Activated CD4-positive, alpha-beta T cell treated with anti-CD3 and anti-CD28 coated beads, Interleukin-2, amount 10 ng/mL, durations not matched to agents 7 days and 5 days (primary cell): ENCODE data around the gene RPS19BP1. TPM values are rescaled to one million over a fixed set of nuclear protein-coding genes. Genes with fewer than 3 reads are reported as not detected.

Experiments used
- CTCF ChIA-PET: fragments of 350-600 bp; sonication (Branson Sonifier 250); formaldehyde crosslinking; loops from one replicate; lab custom pipeline; 2021; ENCODE audit warnings: antibody characterized with exemption; lab: Charles Lee
- POLR2A ChIA-PET: fragments of 350-600 bp; sonication (Branson Sonifier 250); formaldehyde crosslinking; loops from one replicate; lab custom pipeline; 2021; ENCODE audit warnings: antibody characterized with exemption; lab: Charles Lee
- DNase-seq: peaks from one replicate; pipeline ENCODE4 v3.0.0-alpha.2; 2020
- H3K27ac Mint-ChIP-seq: one replicate; pipeline ENCODE4 v1.8.0; 2021; ENCODE audit warnings: mild to moderate bottlenecking, moderate library complexity, mixed read lengths
- H3K27me3 Mint-ChIP-seq: one replicate; pipeline ENCODE4 v1.8.0; 2021; ENCODE audit warnings: mixed read lengths
- H3K36me3 Mint-ChIP-seq: one replicate; pipeline ENCODE4 v1.8.0; 2021; ENCODE audit warnings: low read depth, mixed read lengths
- H3K4me1 Mint-ChIP-seq: one replicate; pipeline ENCODE4 v1.8.0; 2021; ENCODE audit warnings: mixed read lengths
- H3K4me3 Mint-ChIP-seq: one replicate; pipeline ENCODE4 v1.8.0; 2021; ENCODE audit warnings: mild to moderate bottlenecking, moderate library complexity, mixed read lengths
- H3K9me3 Mint-ChIP-seq: one replicate; pipeline ENCODE4 v1.8.0; 2021; ENCODE audit warnings: mixed read lengths
- total RNA-seq, 2 experiments: library from RNA; stranded (reverse); gene quantifications; one replicate each; pipeline ENCODE4 v1.2.3, GENCODE V29; 2021

RPS19BP1 gene
- total RNA-seq, 2 experiments from 2014 or later, result 51.8 to 69.3 TPM

GRCh38 chr22:39491696-39492095 is 40.9 kb downstream of the RPS19BP1 start:
- Mint-ChIP-seq H3K27ac (no peak overlapping the region), H3K4me3 (no peak overlapping the region), H3K36me3 (peaks cover 5% of the 10 kb centered on the region), H3K27me3 (no peaks in the 10 kb centered on the region), H3K4me1 (peaks cover 28% of the 10 kb centered on the region), H3K9me3 (no peaks in the 10 kb centered on the region)
- ChIA-PET CTCF (interaction anchor here (1.0 to 13.6 kb wide), 5 partner anchors 21 to 142 kb away, joined by 3 to 216 read pairs (median 4); partner anchors contain the start of genes RPS19BP1 and SYNGR1), POLR2A (no interaction called here)
- no peak for DNase-seq

DNA sequence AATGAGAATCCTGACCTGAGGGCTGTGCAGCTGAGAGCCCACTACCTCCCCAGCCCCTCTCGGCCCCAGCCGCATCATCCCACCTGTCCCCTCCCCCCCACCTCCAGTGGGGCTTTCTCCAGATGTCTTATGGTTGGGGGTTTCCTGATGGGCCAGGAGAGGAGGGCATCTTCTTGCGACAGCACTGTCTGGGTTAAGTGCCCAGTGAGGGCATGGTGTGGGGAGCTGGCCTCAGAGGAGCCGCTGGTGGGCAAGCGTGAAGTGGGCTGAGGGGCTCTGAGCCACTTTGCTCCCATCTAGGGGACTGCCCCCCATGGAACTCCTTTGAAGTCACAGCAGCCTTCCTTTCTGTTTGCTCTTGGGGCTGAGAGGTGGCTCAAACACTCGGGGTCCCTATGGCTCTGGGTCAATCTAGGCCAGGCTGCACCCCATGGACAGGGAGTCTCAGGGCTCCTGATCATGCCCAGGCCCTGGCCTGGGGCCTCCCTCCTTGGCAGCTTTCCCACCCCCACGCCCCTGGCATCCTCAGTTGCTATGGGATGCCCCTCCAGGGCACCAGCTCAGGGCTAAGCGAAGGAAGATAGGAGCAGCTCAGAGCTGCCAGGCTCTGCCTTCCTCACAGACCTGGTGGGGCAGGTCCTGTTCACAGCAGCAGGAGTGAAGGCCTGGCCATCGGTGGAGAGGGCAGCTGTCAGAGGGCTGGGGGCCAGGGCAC is 41.4 kb downstream of the RPS19BP1 start:
- ChIA-PET CTCF (interaction anchor here (1.0 to 13.6 kb wide), 6 partner anchors 11 to 141 kb away, joined by 3 to 216 read pairs (median 5); partner anchors contain the start of genes RPS19BP1 and SYNGR1), POLR2A (no interaction called here)
- DNase-seq, result no peak
- Mint-ChIP-seq H3K4me3 (no peak overlapping the region), H3K9me3 (no peaks in the 10 kb centered on the region), H3K27ac (no peak overlapping the region), H3K36me3 (peaks cover 5% of the 10 kb centered on the region), H3K4me1 (peaks cover 25% of the 10 kb centered on the region), H3K27me3 (no peaks in the 10 kb centered on the region)

- peak; percentile 82 for DNase-seq
- H3K9me3 Mint-ChIP-seq, result no peaks in the 10 kb centered on the region
- peaks cover 21% of the 10 kb centered on the region for H3K4me1 Mint-ChIP-seq
- POLR2A ChIA-PET, result no interaction called here
- H3K27me3 Mint-ChIP-seq, result no peaks in the 10 kb centered on the region
- H3K36me3 Mint-ChIP-seq, result peaks cover 5% of the 10 kb centered on the region
- CTCF ChIA-PET, result interaction anchor here (0.5 to 13.6 kb wide), 7 partner anchors 10 to 895 kb away, joined by 3 to 216 read pairs (median 4); partner anchors contain the start of genes MIEF1 and RPS19BP1
- no peak overlapping the region for H3K4me3 Mint-ChIP-seq
- H3K27ac Mint-ChIP-seq, result no peak overlapping the region
Observed at GRCh38 chr22:39490135-39490798, 42.3 kb downstream of the RPS19BP1 start.

- CTCF ChIA-PET, result interaction anchor here (0.5 to 13.6 kb wide), 8 partner anchors 9 to 896 kb away, joined by 3 to 216 read pairs (median 4); partner anchors contain the start of genes MIEF1 and RPS19BP1
- H3K9me3 Mint-ChIP-seq, result no peaks in the 10 kb centered on the region
- H3K27ac Mint-ChIP-seq, result no peak overlapping the region
- peaks cover 5% of the 10 kb centered on the region for H3K36me3 Mint-ChIP-seq
- no peak overlapping the region for H3K4me3 Mint-ChIP-seq
- POLR2A ChIA-PET, result no interaction called here
- peaks cover 15% of the 10 kb centered on the region for H3K4me1 Mint-ChIP-seq
- no peaks in the 10 kb centered on the region for H3K27me3 Mint-ChIP-seq
- no peak for DNase-seq
Observed at GRCh38 chr22:39489094-39490068, 43.2 kb downstream of the RPS19BP1 start.

- H3K4me3 Mint-ChIP-seq, result no peak overlapping the region
- no peak overlapping the region for H3K27ac Mint-ChIP-seq
- H3K4me1 Mint-ChIP-seq, result peaks cover 11% of the 10 kb centered on the region
- ChIA-PET CTCF (interaction anchor here (1.0 kb wide), 1 partner anchor 40 kb away, joined by 3 read pairs; no protein-coding TSS in a partner anchor), POLR2A (no interaction called here)
- peaks cover 5% of the 10 kb centered on the region for H3K36me3 Mint-ChIP-seq
- no peaks in the 10 kb centered on the region for H3K9me3 Mint-ChIP-seq
- H3K27me3 Mint-ChIP-seq, result no peaks in the 10 kb centered on the region
- no peak for DNase-seq
Observed at GRCh38 chr22:39488563-39489083, 43.9 kb downstream of the RPS19BP1 start.

- CTCF ChIA-PET, result interaction anchor here (0.6 to 1.4 kb wide), 3 partner anchors 41 to 94 kb away, joined by 3 to 5 read pairs (median 3); no protein-coding TSS in a partner anchor
- Mint-ChIP-seq H3K4me1 (peaks cover 7% of the 10 kb centered on the region), H3K36me3 (peaks cover 5% of the 10 kb centered on the region), H3K4me3 (no peak overlapping the region), H3K9me3 (no peaks in the 10 kb centered on the region), H3K27ac (no peak overlapping the region), H3K27me3 (no peaks in the 10 kb centered on the region)
- no peak for DNase-seq
- POLR2A ChIA-PET, result no interaction called here
Observed at GRCh38 chr22:39487826-39488520, 44.6 kb downstream of the RPS19BP1 start.

DNA sequence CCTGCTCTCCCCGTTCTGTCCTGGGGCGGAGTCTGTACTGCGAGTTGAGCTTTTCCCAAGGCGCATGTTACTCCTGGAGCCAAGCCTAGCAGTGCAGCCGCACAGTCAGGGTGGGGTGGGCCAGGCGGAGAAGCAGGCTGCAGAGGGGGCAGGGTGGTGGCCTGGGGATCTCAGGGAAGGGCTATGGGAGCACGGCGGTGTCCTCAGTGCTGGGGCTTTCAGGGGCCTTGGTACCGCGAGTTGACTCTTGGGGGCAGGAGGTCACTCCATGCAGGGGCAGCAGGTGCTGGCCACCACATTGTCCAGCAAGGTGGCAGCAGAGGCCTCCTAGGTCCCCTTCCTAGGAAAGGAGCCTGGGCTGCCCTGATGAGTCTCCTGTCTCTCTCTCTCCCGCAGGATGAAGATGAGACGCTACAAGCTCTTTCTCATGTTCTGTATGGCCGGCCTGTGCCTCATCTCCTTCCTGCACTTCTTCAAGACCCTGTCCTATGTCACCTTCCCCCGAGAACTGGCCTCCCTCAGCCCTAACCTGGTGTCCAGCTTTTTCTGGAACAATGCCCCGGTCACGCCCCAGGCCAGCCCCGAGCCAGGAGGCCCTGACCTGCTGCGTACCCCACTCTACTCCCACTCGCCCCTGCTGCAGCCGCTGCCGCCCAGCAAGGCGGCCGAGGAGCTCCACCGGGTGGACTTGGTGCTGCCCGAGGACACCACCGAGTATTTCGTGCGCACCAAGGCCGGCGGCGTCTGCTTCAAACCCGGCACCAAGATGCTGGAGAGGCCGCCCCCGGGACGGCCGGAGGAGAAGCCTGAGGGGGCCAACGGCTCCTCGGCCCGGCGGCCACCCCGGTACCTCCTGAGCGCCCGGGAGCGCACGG is 45.4 kb downstream of the RPS19BP1 start:
- Mint-ChIP-seq H3K4me3 (no peak overlapping the region), H3K36me3 (peaks cover 5% of the 10 kb centered on the region), H3K4me1 (peaks cover 7% of the 10 kb centered on the region), H3K9me3 (no peaks in the 10 kb centered on the region), H3K27ac (no peak overlapping the region), H3K27me3 (no peaks in the 10 kb centered on the region)
- POLR2A ChIA-PET, result no interaction called here
- CTCF ChIA-PET, result interaction anchor here (0.6 to 1.4 kb wide), 2 partner anchors 41 to 95 kb away, joined by 3 to 5 read pairs; no protein-coding TSS in a partner anchor
- DNase-seq, result no peak

GRCh38 chr22:39482768-39483167 is 49.8 kb downstream of the RPS19BP1 start:
- Mint-ChIP-seq H3K4me1 (no peaks in the 10 kb centered on the region), H3K27me3 (no peaks in the 10 kb centered on the region), H3K9me3 (no peaks in the 10 kb centered on the region), H3K27ac (no peak overlapping the region), H3K36me3 (no peaks in the 10 kb centered on the region), H3K4me3 (no peak overlapping the region)
- POLR2A ChIA-PET, result no interaction called here
- CTCF ChIA-PET, result interaction anchor here (1.4 to 2.6 kb wide), 3 partner anchors 11 to 47 kb away, joined by 5 to 10 read pairs (median 7); no protein-coding TSS in a partner anchor
- DNase-seq, result no peak

DNA sequence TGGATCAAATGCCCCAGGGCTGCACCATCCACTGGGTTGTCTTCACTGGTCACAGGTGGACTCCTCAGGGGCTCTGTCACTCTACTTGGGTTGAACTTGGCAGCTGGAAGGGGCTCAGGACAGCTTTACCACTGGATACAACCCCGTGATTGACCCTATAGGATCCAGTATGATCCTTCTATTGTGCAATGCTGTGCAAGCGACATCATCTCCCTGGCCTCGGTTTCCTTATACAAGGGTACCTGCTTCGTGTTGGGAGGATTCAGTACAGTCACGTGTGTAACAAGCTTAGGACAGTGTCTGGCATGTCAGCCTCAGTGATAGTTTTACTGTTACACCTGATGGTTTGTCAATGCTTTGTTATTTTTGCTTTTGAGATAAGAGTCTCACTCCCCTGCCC is 51.0 kb downstream of the RPS19BP1 start:
- Mint-ChIP-seq H3K4me1 (no peaks in the 10 kb centered on the region), H3K27me3 (no peaks in the 10 kb centered on the region), H3K27ac (no peak overlapping the region), H3K9me3 (no peaks in the 10 kb centered on the region), H3K4me3 (no peak overlapping the region), H3K36me3 (no peaks in the 10 kb centered on the region)
- POLR2A ChIA-PET, result interaction anchor here (0.6 kb wide), 1 partner anchor 68 kb away, joined by 4 read pairs; no protein-coding TSS in a partner anchor
- DNase-seq, result no peak
- CTCF ChIA-PET, result interaction anchor here (2.6 kb wide), 1 partner anchor 15 kb away, joined by 10 read pairs; no protein-coding TSS in a partner anchor

- H3K4me3 Mint-ChIP-seq, result no peak overlapping the region
- H3K36me3 Mint-ChIP-seq, result no peaks in the 10 kb centered on the region
- CTCF ChIA-PET, result no interaction called here
- no peak for DNase-seq
- POLR2A ChIA-PET, result no interaction called here
- H3K9me3 Mint-ChIP-seq, result no peaks in the 10 kb centered on the region
- no peaks in the 10 kb centered on the region for H3K27me3 Mint-ChIP-seq
- no peaks in the 10 kb centered on the region for H3K4me1 Mint-ChIP-seq
- peak overlapping the region; percentile 54 for H3K27ac Mint-ChIP-seq
Observed at GRCh38 chr22:39481054-39481453, 51.5 kb downstream of the RPS19BP1 start.

GRCh38 chr22:39480557-39480956 is 52.0 kb downstream of the RPS19BP1 start:
- no peak for DNase-seq
- no peaks in the 10 kb centered on the region for H3K9me3 Mint-ChIP-seq
- H3K4me3 Mint-ChIP-seq, result no peak overlapping the region
- no peaks in the 10 kb centered on the region for H3K36me3 Mint-ChIP-seq
- POLR2A ChIA-PET, result no interaction called here
- peak overlapping the region; percentile 31 for H3K27ac Mint-ChIP-seq
- no peaks in the 10 kb centered on the region for H3K27me3 Mint-ChIP-seq
- H3K4me1 Mint-ChIP-seq, result no peaks in the 10 kb centered on the region
- CTCF ChIA-PET, result interaction anchor here (1.4 to 2.4 kb wide), 2 partner anchors 10 to 48 kb away, joined by 6 to 7 read pairs; no protein-coding TSS in a partner anchor
